Measurements from ENCODE around the gene PCCA. TPM values are rescaled to one million over a fixed set of nuclear protein-coding genes. Genes with fewer than 3 reads are reported as not detected.

PCCA gene
- total RNA-seq, 1 experiment from 2014 or later, result 16.1 TPM

GRCh38 chr13:100528353-100528752 lies 439.5 kb downstream of the PCCA start:
- TF ChIP-seq EZH2 (IDR thresholded peaks at IDR 0.05; ENCODE audit: low read depth) (no peak), CTCF (conservative IDR thresholded peaks at IDR 0.05) (no peak)
- H3K27me3 ChIP-seq (ENCODE audit: insufficient read depth, low read depth), result no peaks in the 10 kb centered on the region
- H3K9me3 ChIP-seq (ENCODE audit: insufficient read depth, low read depth), result no peaks in the 10 kb centered on the region
- H3F3A ChIP-seq (ENCODE audit: insufficient read depth, low read depth), result no peaks in the 10 kb centered on the region
- H3K4me2 ChIP-seq, result no peak overlapping the region
- DNase-seq, result no peak
- no peak overlapping the region for H3K4me3 ChIP-seq
- no peak overlapping the region for H2AFZ ChIP-seq
- no peaks in the 10 kb centered on the region for H3K9me2 ChIP-seq (ENCODE audit: insufficient read depth)
- H4K20me1 ChIP-seq (ENCODE audit: insufficient read depth), result no peaks in the 10 kb centered on the region
- H3K36me3 ChIP-seq (ENCODE audit: low read depth), result 0 out of 2 replicates have a peak, but pooled peaks cover 4% of the 10 kb centered on the region
- H3K79me2 ChIP-seq (ENCODE audit: low read depth), result no peaks in the 10 kb centered on the region
- POLR2A ChIA-PET (ENCODE audit: unreplicated experiment), result no interaction called here
- H3K4me1 ChIP-seq (replicated peaks; ENCODE audit: insufficient read depth), result no peaks in the 10 kb centered on the region
- no peak overlapping the region for H3K27ac ChIP-seq
- intact Hi-C loops (cut with micrococcal nuclease; ENCODE audit: unreplicated experiment), result no loop called here
- CTCF ChIA-PET, result no interaction called here
- BruUV-seq (replicated peaks), result no TSS peak

GRCh38 chr13:100528820-100529219 lies 439.9 kb downstream of the PCCA start:
- H3K9me2 ChIP-seq (ENCODE audit: insufficient read depth), result no peaks in the 10 kb centered on the region
- no peak overlapping the region for H3K27ac ChIP-seq
- DNase-seq, result no peak
- no peaks in the 10 kb centered on the region for H3K4me1 ChIP-seq (replicated peaks; ENCODE audit: insufficient read depth)
- no TSS peak for BruUV-seq (replicated peaks)
- ChIA-PET CTCF (no interaction called here), POLR2A (ENCODE audit: unreplicated experiment) (no interaction called here)
- H3K36me3 ChIP-seq (ENCODE audit: low read depth), result 0 out of 2 replicates have a peak, but pooled peaks cover 4% of the 10 kb centered on the region
- no peak overlapping the region for H2AFZ ChIP-seq
- TF ChIP-seq CTCF (conservative IDR thresholded peaks at IDR 0.05) (no peak), EZH2 (IDR thresholded peaks at IDR 0.05; ENCODE audit: low read depth) (no peak)
- intact Hi-C loops (cut with micrococcal nuclease; ENCODE audit: unreplicated experiment), result no loop called here
- H4K20me1 ChIP-seq (ENCODE audit: insufficient read depth), result no peaks in the 10 kb centered on the region
- no peak overlapping the region for H3K4me3 ChIP-seq
- H3K4me2 ChIP-seq, result no peak overlapping the region
- H3F3A ChIP-seq (ENCODE audit: insufficient read depth, low read depth), result no peaks in the 10 kb centered on the region
- H3K9me3 ChIP-seq (ENCODE audit: insufficient read depth, low read depth), result no peaks in the 10 kb centered on the region
- H3K79me2 ChIP-seq (ENCODE audit: low read depth), result no peaks in the 10 kb centered on the region
- no peaks in the 10 kb centered on the region for H3K27me3 ChIP-seq (ENCODE audit: insufficient read depth, low read depth)

- Histone ChIP-seq H3K27me3 (ENCODE audit: insufficient read depth, low read depth) (no peaks in the 10 kb centered on the region), H4K20me1 (ENCODE audit: insufficient read depth) (no peaks in the 10 kb centered on the region), H3K4me3 (no peak overlapping the region), H3K9me2 (ENCODE audit: insufficient read depth) (no peaks in the 10 kb centered on the region), H3K4me1 (replicated peaks; ENCODE audit: insufficient read depth) (no peaks in the 10 kb centered on the region), H3K9me3 (ENCODE audit: insufficient read depth, low read depth) (no peaks in the 10 kb centered on the region), H2AFZ (no peak overlapping the region), H3K27ac (no peak overlapping the region), H3F3A (ENCODE audit: insufficient read depth, low read depth) (no peaks in the 10 kb centered on the region), H3K79me2 (ENCODE audit: low read depth) (no peaks in the 10 kb centered on the region), H3K4me2 (no peak overlapping the region), H3K36me3 (ENCODE audit: low read depth) (0 out of 2 replicates have a peak, but pooled peaks cover 4% of the 10 kb centered on the region)
- CTCF ChIA-PET, result no interaction called here
- BruUV-seq (replicated peaks), result no TSS peak
- TF ChIP-seq CTCF (conservative IDR thresholded peaks at IDR 0.05) (no peak), EZH2 (IDR thresholded peaks at IDR 0.05; ENCODE audit: low read depth) (no peak)
- POLR2A ChIA-PET (ENCODE audit: unreplicated experiment), result no interaction called here
- no peak for DNase-seq
- intact Hi-C loops (cut with micrococcal nuclease; ENCODE audit: unreplicated experiment), result no loop called here
Measured at GRCh38 chr13:100529666-100530377, 440.9 kb downstream of the PCCA start.

All from PC-9 (cell line).